GM12864 (cell line): Measurements from ENCODE around the gene TNK1.

Source experiments
- DNase-seq: peaks from one replicate; pipeline ENCODE4 v3.0.0-alpha.2; 2011; ENCODE audit warnings: low read depth
- H3K4me3 ChIP-seq: 2 replicates; pipeline ENCODE4 v1.5.1; 2011; ENCODE audit warnings: mild to moderate bottlenecking, low read depth, low read length, control low read depth
- CTCF ChIP-seq: IDR thresholded peaks from 2 replicates; pipeline ENCODE4 v1.5.1; 2011; ENCODE audit warnings: low read depth, mild to moderate bottlenecking, moderate library complexity, low read length, control low read depth, inconsistent platforms; ENCODE audit errors: missing control alignments

TNK1 gene

GRCh38 chr17:7393613-7394451 is 12.9 kb downstream of the TNK1 start:
- TF ChIP-seq CTCF, result no peak
- peak overlapping the region; percentile 77 for H3K4me3 ChIP-seq
- DNase-seq, result no peak

- H3K4me3 ChIP-seq, result peak within 1 kb of the TSS; percentile 77
- TF ChIP-seq CTCF, result peak; percentile 59
These were observed 13.7 kb downstream of the TNK1 start, which contains the start of gene PLSCR3 for GRCh38 chr17:7394452-7395191. TSS of gene PLSCR3 (minus strand) at chr17:7394525. CDS start at chr17:7394110, 415 bp downstream.

GRCh38 chr17:7396147-7396546 is 15.3 kb downstream of the TNK1 start:
- DNase-seq, result no peak
- no peak for TF ChIP-seq CTCF
- no peak overlapping the region for H3K4me3 ChIP-seq

More at GRCh38 chr17:7394452-7395191, 13.7 kb downstream of the TNK1 start, which contains the start of gene PLSCR3:
- peak; percentile 40 for DNase-seq

GRCh38 chr17:7398612-7399011 is 17.7 kb downstream of the TNK1 start:
- TF ChIP-seq CTCF, result no peak
- no peak overlapping the region for H3K4me3 ChIP-seq
- no peak for DNase-seq

GRCh38 chr17:7403043-7403726 is 22.3 kb downstream of the TNK1 start:
- H3K4me3 ChIP-seq, result peak overlapping the region; percentile 92
- DNase-seq, result no peak
- TF ChIP-seq CTCF, result no peak

GRCh38 chr17:7403727-7403976 is 22.8 kb downstream of the TNK1 start:
- no peak for DNase-seq
- no peak for TF ChIP-seq CTCF
- peak overlapping the region; percentile 92 for H3K4me3 ChIP-seq
